Liver (tissue), 9 donors: ENCODE measurements around the gene C11orf21. TPM values are rescaled to one million over a fixed set of nuclear protein-coding genes. Genes with fewer than 3 reads are reported as not detected.

ENCODE experiments used
- DNase-seq: peaks from one replicate; pipeline ENCODE4 v3.0.0-alpha.2; 2017; ENCODE audit warnings: low spot score
- H3K27ac ChIP-seq, 2 donors: one replicate each; pipeline ENCODE4 v1.7.0; 2013; ENCODE audit warnings: inconsistent platforms in 2 of 2, low read length in 2 of 2, control low read depth in 1 of 2, low read depth in 1 of 2, mild to moderate bottlenecking in 1 of 2
- H3K27me3 ChIP-seq, 4 donors: one replicate each; pipeline versions ENCODE4 v1.6.1 to v1.7.0; 2013; ENCODE audit warnings: low read length in 3 of 4, inconsistent platforms in 1 of 4, mild to moderate bottlenecking in 1 of 4, moderate library complexity in 1 of 4; ENCODE audit not compliant: control insufficient read depth in 4 of 4, insufficient read depth in 4 of 4
- H3K36me3 ChIP-seq, 4 donors: one replicate each; pipeline versions ENCODE4 v1.6.1 to v1.7.0; 2013; ENCODE audit warnings: low read length in 3 of 4, mild to moderate bottlenecking in 3 of 4, low read depth in 1 of 4, moderate library complexity in 1 of 4; ENCODE audit not compliant: control insufficient read depth in 4 of 4, insufficient read depth in 3 of 4
- H3K4me1 ChIP-seq, 4 donors: one replicate each; pipeline versions ENCODE4 v1.6.1 to v1.7.0; 2013; ENCODE audit warnings: low read length in 3 of 4, mild to moderate bottlenecking in 3 of 4, moderate library complexity in 1 of 4; ENCODE audit not compliant: control insufficient read depth in 4 of 4, insufficient read depth in 4 of 4
- H3K4me3 ChIP-seq, 3 donors: one replicate each; pipeline versions ENCODE4 v1.6.1 to v1.7.0; 2013; ENCODE audit warnings: low read length in 3 of 3, control low read depth in 1 of 3, low read depth in 1 of 3, mild to moderate bottlenecking in 1 of 3
- H3K9ac ChIP-seq, 2 donors: one replicate each; pipeline ENCODE4 v1.7.0; 2013; ENCODE audit warnings: low read length in 2 of 2, mild to moderate bottlenecking in 2 of 2, moderate library complexity in 2 of 2, control low read depth in 1 of 2, low read depth in 1 of 2
- H3K9me3 ChIP-seq, 4 donors: one replicate each; pipeline versions ENCODE4 v1.6.1 to v1.7.0; 2013; ENCODE audit warnings: low read length in 3 of 4; ENCODE audit not compliant: control insufficient read depth in 4 of 4
- ATF3 ChIP-seq: IDR thresholded peaks from 2 replicates; pipeline ENCODE4 v1.6.1; 2016; ENCODE audit warnings: antibody characterized with exemption
- EGR1 ChIP-seq, 2 donors: IDR thresholded peaks; 2 replicates each; pipeline ENCODE4 v1.6.1; 2016 to 2018; ENCODE audit warnings: antibody characterized with exemption in 2 of 2, low read depth in 2 of 2
- FOXA1 ChIP-seq: IDR thresholded peaks from 2 replicates; pipeline ENCODE4 v1.6.1; 2016; ENCODE audit warnings: antibody characterized with exemption
- FOXA2 ChIP-seq: IDR thresholded peaks from 2 replicates; pipeline ENCODE4 v1.6.1; 2016; ENCODE audit warnings: antibody characterized with exemption
- GABPA ChIP-seq, 2 donors: IDR thresholded peaks in 1 of 2; conservative IDR thresholded peaks in 1 of 2; 2 replicates each; pipeline ENCODE4 v1.6.1; 2016; ENCODE audit warnings: antibody characterized with exemption in 2 of 2, mild to moderate bottlenecking in 1 of 2, moderate library complexity in 1 of 2
- HNF4A ChIP-seq, 2 donors: conservative IDR thresholded peaks; 2 replicates each; pipeline ENCODE4 v1.6.1; 2016; ENCODE audit warnings: antibody characterized with exemption in 2 of 2, mild to moderate bottlenecking in 2 of 2
- HNF4G ChIP-seq: IDR thresholded peaks from 2 replicates; pipeline ENCODE4 v1.6.1; 2016; ENCODE audit warnings: antibody characterized with exemption
- JUND ChIP-seq, 2 donors: IDR thresholded peaks; 2 replicates each; pipeline ENCODE4 v1.6.1; 2016; ENCODE audit warnings: antibody characterized with exemption in 2 of 2
- MAX ChIP-seq: IDR thresholded peaks from 2 replicates; pipeline ENCODE4 v1.6.1; 2016; ENCODE audit warnings: antibody characterized with exemption
- NR2F2 ChIP-seq: IDR thresholded peaks from 2 replicates; pipeline ENCODE4 v1.6.1; 2016; ENCODE audit warnings: antibody characterized with exemption
- RAD21 ChIP-seq, 2 donors: IDR thresholded peaks; 2 replicates each; pipeline ENCODE4 v1.6.1; 2016; ENCODE audit warnings: antibody characterized with exemption in 2 of 2, mild to moderate bottlenecking in 2 of 2
- RXRA ChIP-seq, 2 donors: IDR thresholded peaks; 2 replicates each; pipeline ENCODE4 v1.6.1; 2017 to 2018; ENCODE audit warnings: antibody characterized with exemption in 2 of 2, mild to moderate bottlenecking in 1 of 2
- SP1 ChIP-seq: IDR thresholded peaks from 2 replicates; pipeline ENCODE4 v1.6.1; 2018; ENCODE audit warnings: antibody characterized with exemption, mild to moderate bottlenecking
- TAF1 ChIP-seq: conservative IDR thresholded peaks from 2 replicates; pipeline ENCODE4 v1.6.1; 2016; ENCODE audit warnings: antibody characterized with exemption, mild to moderate bottlenecking
- YY1 ChIP-seq: IDR thresholded peaks from 2 replicates; pipeline ENCODE4 v1.6.1; 2016; ENCODE audit warnings: antibody characterized with exemption, mild to moderate bottlenecking
- WGBS: extraction: QIAGEN DNeasy Blood & Tissue Kit; methylation state at CpG from one replicate; pipeline ENCODE4 v1.1.7; 2013; 5-methylcytosine and 5-hydroxymethylcytosine counted together
- polyA plus RNA-seq, 2 donors: library from polyadenylated mRNA; stranded (reverse) in 1 of 2; unstranded in 1 of 2; fragments of 200-250 nt in 1 of 2; fragments of >200 nt in 1 of 2; fragmentation: Nextera tagmentation in 1 of 2; extraction: Ambion mirVana in 1 of 2; gene quantifications; one replicate each; pipeline versions ENCODE4 v1.2.1 to v1.2.3, GENCODE V29; 2013 to 2015
- total RNA-seq, 2 donors: library from RNA; depleted of rRNA; stranded (reverse); fragments of >200 nt; gene quantifications; one replicate each; pipeline ENCODE4 v1.2.3, GENCODE V29; 2014
- TF ChIP-seq, protein P1 (sequence below): IDR thresholded peaks from 2 replicates; pipeline ENCODE4 v1.6.1; 2016; ENCODE audit warnings: antibody characterized with exemption, mild to moderate bottlenecking
- TF ChIP-seq, protein P2 (sequence below): fragments of 150-350 bp; IDR thresholded peaks from 2 replicates; pipeline ENCODE4 v1.5.1; 2017; ENCODE audit warnings: improper control_type of control experiment, low read depth, low read length; ENCODE audit not compliant: missing input control
- TF ChIP-seq, protein P3 (sequence below): IDR thresholded peaks from 2 replicates; pipeline ENCODE4 v1.6.1; 2016; ENCODE audit warnings: antibody characterized with exemption
- donor health status: healthy.
- donor health status: healthy.
- donor health status: healthy.
- donor health status: healthy.
- donor health status: healthy.

Gene C11orf21
- total and polyA plus RNA-seq, 4 donors: 0.14 to 16.2 (median 0.44) TPM

- no peak for TF ChIP-seq NR2F2
- TF ChIP-seq YY1: no peak
- no peak for TF ChIP-seq EGR1 (IDR thresholded peaks at IDR 0.05; ENCODE audit: low read depth in 2 of 2)
- no peak for TF ChIP-seq FOXA1
- TF ChIP-seq JUND (IDR thresholded peaks at IDR 0.05): no peak
- TF ChIP-seq HNF4A (conservative IDR thresholded peaks at IDR 0.05): no peak
- TF ChIP-seq GABPA (IDR thresholded peaks at IDR 0.05 in 1 of 2, conservative IDR thresholded peaks at IDR 0.05 in 1 of 2): no peak
- TF ChIP-seq TAF1: no peak
- TF ChIP-seq MAX: no peak
- no peak for TF ChIP-seq FOXA2
- no peak for TF ChIP-seq SP1
- no peak for TF ChIP-seq RAD21 (IDR thresholded peaks at IDR 0.05)
- TF ChIP-seq ATF3: no peak
- TF ChIP-seq, protein P1, sequence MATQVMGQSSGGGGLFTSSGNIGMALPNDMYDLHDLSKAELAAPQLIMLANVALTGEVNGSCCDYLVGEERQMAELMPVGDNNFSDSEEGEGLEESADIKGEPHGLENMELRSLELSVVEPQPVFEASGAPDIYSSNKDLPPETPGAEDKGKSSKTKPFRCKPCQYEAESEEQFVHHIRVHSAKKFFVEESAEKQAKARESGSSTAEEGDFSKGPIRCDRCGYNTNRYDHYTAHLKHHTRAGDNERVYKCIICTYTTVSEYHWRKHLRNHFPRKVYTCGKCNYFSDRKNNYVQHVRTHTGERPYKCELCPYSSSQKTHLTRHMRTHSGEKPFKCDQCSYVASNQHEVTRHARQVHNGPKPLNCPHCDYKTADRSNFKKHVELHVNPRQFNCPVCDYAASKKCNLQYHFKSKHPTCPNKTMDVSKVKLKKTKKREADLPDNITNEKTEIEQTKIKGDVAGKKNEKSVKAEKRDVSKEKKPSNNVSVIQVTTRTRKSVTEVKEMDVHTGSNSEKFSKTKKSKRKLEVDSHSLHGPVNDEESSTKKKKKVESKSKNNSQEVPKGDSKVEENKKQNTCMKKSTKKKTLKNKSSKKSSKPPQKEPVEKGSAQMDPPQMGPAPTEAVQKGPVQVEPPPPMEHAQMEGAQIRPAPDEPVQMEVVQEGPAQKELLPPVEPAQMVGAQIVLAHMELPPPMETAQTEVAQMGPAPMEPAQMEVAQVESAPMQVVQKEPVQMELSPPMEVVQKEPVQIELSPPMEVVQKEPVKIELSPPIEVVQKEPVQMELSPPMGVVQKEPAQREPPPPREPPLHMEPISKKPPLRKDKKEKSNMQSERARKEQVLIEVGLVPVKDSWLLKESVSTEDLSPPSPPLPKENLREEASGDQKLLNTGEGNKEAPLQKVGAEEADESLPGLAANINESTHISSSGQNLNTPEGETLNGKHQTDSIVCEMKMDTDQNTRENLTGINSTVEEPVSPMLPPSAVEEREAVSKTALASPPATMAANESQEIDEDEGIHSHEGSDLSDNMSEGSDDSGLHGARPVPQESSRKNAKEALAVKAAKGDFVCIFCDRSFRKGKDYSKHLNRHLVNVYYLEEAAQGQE: no peak
- TF ChIP-seq, protein P2, sequence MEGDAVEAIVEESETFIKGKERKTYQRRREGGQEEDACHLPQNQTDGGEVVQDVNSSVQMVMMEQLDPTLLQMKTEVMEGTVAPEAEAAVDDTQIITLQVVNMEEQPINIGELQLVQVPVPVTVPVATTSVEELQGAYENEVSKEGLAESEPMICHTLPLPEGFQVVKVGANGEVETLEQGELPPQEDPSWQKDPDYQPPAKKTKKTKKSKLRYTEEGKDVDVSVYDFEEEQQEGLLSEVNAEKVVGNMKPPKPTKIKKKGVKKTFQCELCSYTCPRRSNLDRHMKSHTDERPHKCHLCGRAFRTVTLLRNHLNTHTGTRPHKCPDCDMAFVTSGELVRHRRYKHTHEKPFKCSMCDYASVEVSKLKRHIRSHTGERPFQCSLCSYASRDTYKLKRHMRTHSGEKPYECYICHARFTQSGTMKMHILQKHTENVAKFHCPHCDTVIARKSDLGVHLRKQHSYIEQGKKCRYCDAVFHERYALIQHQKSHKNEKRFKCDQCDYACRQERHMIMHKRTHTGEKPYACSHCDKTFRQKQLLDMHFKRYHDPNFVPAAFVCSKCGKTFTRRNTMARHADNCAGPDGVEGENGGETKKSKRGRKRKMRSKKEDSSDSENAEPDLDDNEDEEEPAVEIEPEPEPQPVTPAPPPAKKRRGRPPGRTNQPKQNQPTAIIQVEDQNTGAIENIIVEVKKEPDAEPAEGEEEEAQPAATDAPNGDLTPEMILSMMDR: no peak
- no peak for TF ChIP-seq HNF4G
- TF ChIP-seq, protein P3, sequence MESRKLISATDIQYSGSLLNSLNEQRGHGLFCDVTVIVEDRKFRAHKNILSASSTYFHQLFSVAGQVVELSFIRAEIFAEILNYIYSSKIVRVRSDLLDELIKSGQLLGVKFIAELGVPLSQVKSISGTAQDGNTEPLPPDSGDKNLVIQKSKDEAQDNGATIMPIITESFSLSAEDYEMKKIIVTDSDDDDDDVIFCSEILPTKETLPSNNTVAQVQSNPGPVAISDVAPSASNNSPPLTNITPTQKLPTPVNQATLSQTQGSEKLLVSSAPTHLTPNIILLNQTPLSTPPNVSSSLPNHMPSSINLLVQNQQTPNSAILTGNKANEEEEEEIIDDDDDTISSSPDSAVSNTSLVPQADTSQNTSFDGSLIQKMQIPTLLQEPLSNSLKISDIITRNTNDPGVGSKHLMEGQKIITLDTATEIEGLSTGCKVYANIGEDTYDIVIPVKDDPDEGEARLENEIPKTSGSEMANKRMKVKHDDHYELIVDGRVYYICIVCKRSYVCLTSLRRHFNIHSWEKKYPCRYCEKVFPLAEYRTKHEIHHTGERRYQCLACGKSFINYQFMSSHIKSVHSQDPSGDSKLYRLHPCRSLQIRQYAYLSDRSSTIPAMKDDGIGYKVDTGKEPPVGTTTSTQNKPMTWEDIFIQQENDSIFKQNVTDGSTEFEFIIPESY: no peak
- no peak for TF ChIP-seq RXRA (IDR thresholded peaks at IDR 0.05)
- WGBS: 79% methylated on average over 14 of the region's 14 CpGs
- H3K4me1 ChIP-seq: peaks cover 6 to 39% (median 24%) of the 10 kb centered on the region in 4 donors
Observed at GRCh38 chr11:2306877-2307500, 5.3 kb upstream of the C11orf21 start.

More at GRCh38 chr11:2306877-2307500, 5.3 kb upstream of the C11orf21 start:
- Histone ChIP-seq H3K9me3 (no peaks in the 10 kb centered on the region), H3K27me3 (no peaks in the 10 kb centered on the region), H3K9ac (no peak overlapping the region), H3K27ac (no peak overlapping the region), H3K36me3 (no peaks in the 10 kb centered on the region), H3K4me3 (no peak overlapping the region)
- DNase-seq: no peak
